GM23248 (cell line): Measurements from ENCODE around the gene UBAC2. TPM values are rescaled to one million over a fixed set of nuclear protein-coding genes. Genes with fewer than 3 reads are reported as not detected.
A peak's percentile ranks its signal among the peaks of the same experiment; 100 is the strongest.

ENCODE experiments used
- DNase-seq: peaks from one replicate; pipeline ENCODE4 v3.0.0-alpha.2; 2015
- H2AFZ ChIP-seq: fragments of 200-600 bp; sonication (generic); 2 replicates; pipeline ENCODE4 v1.6.1; 2016; ENCODE audit warnings: antibody characterized with exemption
- H3F3A ChIP-seq: fragments of 200-600 bp; sonication (generic); 2 replicates; pipeline ENCODE4 v1.6.1; 2016; ENCODE audit warnings: mild to moderate bottlenecking, antibody characterized with exemption, mixed run types; ENCODE audit not compliant: insufficient read depth
- H3K27ac ChIP-seq: fragments of 200-600 bp; sonication (generic); 2 replicates; pipeline ENCODE4 v1.5.1; 2016; ENCODE audit warnings: mild to moderate bottlenecking
- H3K27me3 ChIP-seq: fragments of 200-600 bp; sonication (generic); replicated peaks from 2 replicates; pipeline ENCODE4 v1.6.1; 2016; ENCODE audit warnings: mild to moderate bottlenecking; ENCODE audit not compliant: insufficient read depth
- H3K36me3 ChIP-seq: fragments of 200-600 bp; sonication (generic); 2 replicates; pipeline ENCODE4 v1.6.1; 2016; ENCODE audit warnings: low read depth, mild to moderate bottlenecking
- H3K4me1 ChIP-seq: fragments of 200-600 bp; sonication (generic); 2 replicates; pipeline ENCODE4 v1.6.1; 2016; ENCODE audit warnings: mild to moderate bottlenecking; ENCODE audit not compliant: insufficient read depth
- H3K4me2 ChIP-seq: fragments of 200-600 bp; sonication (generic); one replicate; pipeline ENCODE4 v1.6.1; 2016; ENCODE audit warnings: mild to moderate bottlenecking; ENCODE audit not compliant: unreplicated experiment
- H3K4me3 ChIP-seq: fragments of 200-600 bp; sonication (generic); 2 replicates; pipeline ENCODE4 v1.5.1; 2016; ENCODE audit warnings: mild to moderate bottlenecking
- H3K79me2 ChIP-seq: fragments of 200-600 bp; sonication (generic); 2 replicates; pipeline ENCODE4 v1.6.1; 2016; ENCODE audit warnings: mild to moderate bottlenecking; ENCODE audit not compliant: insufficient read depth
- H3K9ac ChIP-seq: fragments of 200-600 bp; sonication (generic); 2 replicates; pipeline ENCODE4 v1.6.1; 2016; ENCODE audit warnings: mild to moderate bottlenecking
- H3K9me2 ChIP-seq: fragments of 200-600 bp; sonication (generic); 2 replicates; pipeline ENCODE4 v1.6.1; 2016; ENCODE audit warnings: mixed run types, mild to moderate bottlenecking, moderate library complexity; ENCODE audit not compliant: insufficient read depth
- H3K9me3 ChIP-seq: fragments of 200-600 bp; sonication (generic); one replicate; pipeline ENCODE4 v1.6.1; 2017; ENCODE audit warnings: low read depth
- H4K20me1 ChIP-seq: fragments of 200-600 bp; sonication (generic); 2 replicates; pipeline ENCODE4 v1.6.0; 2016; ENCODE audit not compliant: insufficient read depth
- EZH2 ChIP-seq: fragments of 200-600 bp; sonication (generic); IDR thresholded peaks from 2 replicates; pipeline ENCODE4 v1.6.1; 2018; ENCODE audit warnings: antibody characterized with exemption, mild to moderate bottlenecking; ENCODE audit not compliant: insufficient read depth, poor library complexity, severe bottlenecking
- EZH2phosphoT487 ChIP-seq: fragments of 200-600 bp; sonication (generic); IDR thresholded peaks from 2 replicates; pipeline ENCODE4 v1.6.1; 2018; ENCODE audit warnings: antibody characterized with exemption, moderate library complexity, mild to moderate bottlenecking, low read depth; ENCODE audit not compliant: insufficient read depth
- WGBS, 2 experiments: methylation state at CpG; one replicate each; pipeline ENCODE4 v1.1.6; 2015 to 2017; ENCODE audit warnings: low lambda C conversion rate in 2 of 2, low coverage in 1 of 2; ENCODE audit errors: missing lambda C conversion rate in 2 of 2; 5-methylcytosine and 5-hydroxymethylcytosine counted together
- in situ Hi-C: fragments of 300-500 bp; cut with MboI; formaldehyde crosslinking; loops from 2 replicates; pipeline ENCODE4 v1.15.0; 2020
- polyA plus RNA-seq: library from polyadenylated mRNA; unstranded; fragments of >200 nt; fragmentation: Nextera tagmentation; extraction: Ambion mirVana; gene quantifications from 2 replicates; pipeline ENCODE4 v1.2.1, GENCODE V29; 2016
- total RNA-seq: library from RNA; depleted of rRNA; stranded (reverse); fragments of >200 nt; shearing (Covaris generic); gene quantifications from 2 replicates; pipeline ENCODE4 v1.2.3, GENCODE V29; 2014

Gene UBAC2
- total and polyA plus RNA-seq, 2 experiments from 2014 or later: 66.1 to 95.9 TPM

DNA sequence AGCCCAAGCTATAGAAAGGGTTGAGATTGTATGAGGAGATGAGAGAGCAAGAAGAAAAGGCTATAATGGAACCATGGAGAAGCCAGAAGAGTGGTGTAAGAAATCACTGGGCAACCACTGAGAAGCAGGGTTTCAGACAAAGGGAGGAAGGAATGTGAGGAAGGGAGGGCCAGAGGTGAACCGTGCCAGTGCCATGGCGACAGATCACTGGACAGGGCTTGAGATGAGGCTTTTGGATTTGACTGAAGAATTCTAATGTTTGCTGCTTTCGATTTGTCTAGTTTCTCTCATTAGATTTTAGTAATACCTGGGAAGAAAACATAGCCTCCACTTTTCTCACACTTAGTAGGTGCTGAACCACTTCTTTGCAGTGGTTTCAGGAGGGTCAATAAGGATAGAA lies 112.8 kb downstream of the UBAC2 start:
- WGBS, 2 experiments: 87 to 89% methylated on average over 3 of the region's 3 CpGs
- in situ Hi-C loops: no loop called here

DNA sequence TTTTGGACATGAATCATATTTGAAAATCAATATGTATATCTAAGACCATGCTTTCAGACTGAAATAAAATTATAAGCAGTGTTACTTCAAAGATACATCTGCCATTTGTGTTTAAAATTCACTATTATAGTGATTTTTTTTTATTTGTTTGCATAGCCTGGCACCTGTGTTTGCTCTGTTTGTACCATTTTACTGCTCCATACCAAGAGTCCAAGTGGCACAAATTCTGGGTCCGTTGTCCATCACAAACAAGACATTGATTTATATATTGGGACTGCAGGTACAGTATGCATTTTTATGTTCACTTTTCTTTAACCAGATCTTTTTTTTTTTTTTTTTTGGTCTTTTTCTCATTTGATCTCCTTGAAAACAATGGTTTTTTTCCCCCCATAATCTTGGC lies 113.3 kb downstream of the UBAC2 start:
- no peak for TF ChIP-seq EZH2
- Histone ChIP-seq H3F3A (peaks cover 51% of the 10 kb centered on the region), H3K9me3 (no peaks in the 10 kb centered on the region), H3K4me1 (peaks cover 53% of the 10 kb centered on the region), H3K4me3 (no peak overlapping the region), H3K79me2 (no peaks in the 10 kb centered on the region), H3K27ac (0 out of 2 replicates have a peak overlapping the region, but pooled peaks have one; percentile 94), H4K20me1 (no peaks in the 10 kb centered on the region), H3K9ac (no peak overlapping the region), H2AFZ (no peak overlapping the region), H3K36me3 (no peaks in the 10 kb centered on the region), H3K9me2 (no peaks in the 10 kb centered on the region), H3K4me2 (no peak overlapping the region), H3K27me3 (no peaks in the 10 kb centered on the region)
- WGBS, 2 experiments: 96 to 97% methylated on average over 1 of the region's 1 CpG
- DNase-seq: no peak
- in situ Hi-C loops: no loop called here

More for the DNA sequence above, 112.8 kb downstream of the UBAC2 start:
- no peak overlapping the region for H3K4me3 ChIP-seq
- no peak overlapping the region for H3K4me2 ChIP-seq
- H3K9me3 ChIP-seq: no peaks in the 10 kb centered on the region
- H4K20me1 ChIP-seq: no peaks in the 10 kb centered on the region
- peak overlapping the region; percentile 94 for H3K27ac ChIP-seq
- TF ChIP-seq EZH2phosphoT487: no peak
- TF ChIP-seq EZH2: no peak
- no peak overlapping the region for H2AFZ ChIP-seq
- no peaks in the 10 kb centered on the region for H3K36me3 ChIP-seq
- H3F3A ChIP-seq: peaks cover 55% of the 10 kb centered on the region
- H3K4me1 ChIP-seq: peaks cover 58% of the 10 kb centered on the region
- no peaks in the 10 kb centered on the region for H3K9me2 ChIP-seq
- H3K9ac ChIP-seq: peak overlapping the region; percentile 70
- DNase-seq: peak; percentile 33
- no peaks in the 10 kb centered on the region for H3K79me2 ChIP-seq
- no peaks in the 10 kb centered on the region for H3K27me3 ChIP-seq

DNA sequence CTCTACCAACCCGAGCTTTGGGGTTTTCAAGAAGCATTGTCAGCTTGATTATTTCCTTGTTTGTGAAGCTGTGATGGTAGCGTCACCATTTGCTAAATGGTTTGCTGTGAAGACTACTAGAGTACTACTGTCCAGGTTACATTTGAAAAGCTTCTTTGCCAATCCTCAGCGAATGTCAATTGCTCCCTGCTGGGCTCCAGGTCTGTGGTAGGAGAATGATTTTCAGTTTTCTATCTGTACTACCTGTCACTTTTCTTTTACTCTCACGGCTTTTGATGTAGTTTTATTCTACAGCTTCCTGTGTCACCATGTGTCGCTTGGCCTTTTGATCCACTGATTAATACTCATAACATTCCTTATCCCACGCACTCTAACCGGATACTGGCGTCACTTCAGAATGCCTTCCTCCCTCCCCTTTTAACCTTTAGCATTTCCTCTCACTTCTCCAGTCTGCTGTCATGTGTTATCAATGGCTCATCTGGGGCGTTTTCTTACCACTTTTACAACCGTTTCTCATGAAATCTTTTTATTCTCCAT lies 114.1 kb downstream of the UBAC2 start:
- H3F3A ChIP-seq: peaks cover 43% of the 10 kb centered on the region
- in situ Hi-C loops: no loop called here
- H3K36me3 ChIP-seq: no peaks in the 10 kb centered on the region
- peaks cover 46% of the 10 kb centered on the region for H3K4me1 ChIP-seq
- peak overlapping the region; percentile 32; the same call in 1 of the 2 replicates for H3K27ac ChIP-seq
- H3K4me3 ChIP-seq: no peak overlapping the region
- no peaks in the 10 kb centered on the region for H3K79me2 ChIP-seq
- no peak overlapping the region for H3K4me2 ChIP-seq
- TF ChIP-seq EZH2 (no peak), EZH2phosphoT487 (no peak)
- WGBS, 2 experiments: 63 to 73% methylated on average over 10 of the region's 10 CpGs
- H3K9ac ChIP-seq: no peak overlapping the region
- H4K20me1 ChIP-seq: no peaks in the 10 kb centered on the region
- H3K27me3 ChIP-seq: no peaks in the 10 kb centered on the region
- no peaks in the 10 kb centered on the region for H3K9me3 ChIP-seq
- no peak overlapping the region for H2AFZ ChIP-seq
- peak; percentile 40 for DNase-seq
- H3K9me2 ChIP-seq: no peaks in the 10 kb centered on the region

DNA sequence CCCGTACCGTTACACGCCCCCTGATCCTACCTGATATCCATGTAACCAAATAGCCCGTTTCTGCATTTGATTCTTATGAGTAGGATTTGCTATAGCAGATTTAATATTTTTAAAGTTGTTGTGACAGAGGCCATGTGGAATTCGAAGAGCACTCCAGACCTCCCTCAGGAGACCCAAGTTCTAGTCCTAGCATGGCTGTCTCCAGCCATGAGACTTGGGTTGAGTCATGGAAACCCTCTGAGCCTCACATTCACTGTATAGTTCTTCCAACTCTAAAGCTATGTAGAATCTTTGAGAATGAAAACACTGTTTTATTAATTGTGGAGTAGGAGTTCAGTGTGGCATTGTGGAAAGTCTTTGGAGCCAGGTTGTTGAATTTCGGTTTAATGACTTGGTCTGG lies 114.5 kb downstream of the UBAC2 start:
- no peaks in the 10 kb centered on the region for H4K20me1 ChIP-seq
- no peaks in the 10 kb centered on the region for H3K27me3 ChIP-seq
- peak; percentile 22 for DNase-seq
- no peak overlapping the region for H3K4me3 ChIP-seq
- H3K9ac ChIP-seq: no peak overlapping the region
- 94 to 96% methylated on average over 6 of the region's 6 CpGs for WGBS, 2 experiments
- H3K27ac ChIP-seq: peak overlapping the region; percentile 32; the same call in 1 of the 2 replicates
- H3F3A ChIP-seq: peaks cover 41% of the 10 kb centered on the region
- H3K4me1 ChIP-seq: peaks cover 44% of the 10 kb centered on the region
- no peaks in the 10 kb centered on the region for H3K79me2 ChIP-seq
- no peaks in the 10 kb centered on the region for H3K36me3 ChIP-seq
- in situ Hi-C loops: no loop called here
- TF ChIP-seq EZH2phosphoT487 (no peak), EZH2 (no peak)
- no peak overlapping the region for H3K4me2 ChIP-seq
- no peak overlapping the region for H2AFZ ChIP-seq
- no peaks in the 10 kb centered on the region for H3K9me2 ChIP-seq
- H3K9me3 ChIP-seq: no peaks in the 10 kb centered on the region
